ENCODE data around the gene GLTPD2.

GRCh38 chr17:4777969-4778760 is 10.6 kb upstream of the GLTPD2 start:
- no peak for TF ChIP-seq EP300 (IDR thresholded peaks at IDR 0.05)
- TF ChIP-seq POLR2AphosphoS5 (IDR thresholded peaks at IDR 0.05) = no peak
